Measurements from ENCODE around the gene PPP3R1.

DNA sequence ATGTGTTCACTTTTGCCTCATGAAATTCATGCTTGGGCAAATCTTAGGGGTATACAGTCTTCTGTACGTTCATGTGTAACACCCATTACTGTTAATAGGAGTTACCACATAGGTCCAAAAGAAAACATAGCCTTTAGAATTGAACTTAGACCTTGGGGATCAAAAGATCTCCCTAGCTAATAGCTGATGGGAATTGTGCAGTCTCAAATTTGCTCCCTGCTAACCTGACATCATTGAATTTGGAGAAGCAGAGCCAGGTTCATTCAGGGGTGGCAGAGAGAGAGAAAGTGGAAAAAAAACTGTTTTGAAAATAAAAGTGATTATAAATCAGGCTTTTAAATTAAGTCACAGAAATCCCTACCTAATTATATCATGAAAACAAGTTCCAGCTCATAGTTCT, 28.0 kb upstream of the PPP3R1 start:
- TF ChIP-seq CTCF (IDR thresholded peaks at IDR 0.05), result no peak
- TF ChIP-seq POLR2A (IDR thresholded peaks at IDR 0.05; ENCODE audit: low read depth), result no peak
- TF ChIP-seq POLR2AphosphoS5 (IDR thresholded peaks at IDR 0.05), result no peak

Measured in esophagus muscularis mucosa (tissue), 3 donors.